HL-60 (cell line): ENCODE results near the gene OGG1.

Experiments
- POLR2AphosphoS5 ChIP-seq: IDR thresholded peaks from 2 replicates; pipeline ENCODE4 v1.6.1; 2012; ENCODE audit warnings: low read depth
- TF ChIP-seq, protein P1 (sequence below): IDR thresholded peaks from one replicate; pipeline ENCODE4 v1.5.1; 2011; ENCODE audit warnings: low read length, control low read depth, inconsistent platforms; ENCODE audit not compliant: insufficient read depth

DNA sequence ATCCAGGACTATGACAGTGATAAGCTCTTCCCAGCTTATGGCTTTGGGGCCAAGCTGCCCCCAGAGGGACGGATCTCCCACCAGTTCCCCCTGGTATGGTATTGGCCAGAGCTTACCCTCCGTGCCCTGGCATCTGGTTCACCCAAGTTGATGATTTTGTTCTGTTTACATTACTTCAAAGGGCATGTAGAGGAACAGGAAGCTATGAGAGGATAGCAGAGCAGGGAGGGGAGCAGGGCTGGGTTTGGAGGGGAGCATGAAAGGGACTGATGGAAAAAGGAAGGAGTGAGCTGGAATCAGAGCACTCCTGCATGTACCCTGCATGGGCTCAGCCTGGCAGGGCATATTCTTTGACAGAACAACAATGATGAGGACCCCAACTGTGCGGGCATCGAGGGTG lies 31.6 kb upstream of the OGG1 start:
- TF ChIP-seq, protein P1, sequence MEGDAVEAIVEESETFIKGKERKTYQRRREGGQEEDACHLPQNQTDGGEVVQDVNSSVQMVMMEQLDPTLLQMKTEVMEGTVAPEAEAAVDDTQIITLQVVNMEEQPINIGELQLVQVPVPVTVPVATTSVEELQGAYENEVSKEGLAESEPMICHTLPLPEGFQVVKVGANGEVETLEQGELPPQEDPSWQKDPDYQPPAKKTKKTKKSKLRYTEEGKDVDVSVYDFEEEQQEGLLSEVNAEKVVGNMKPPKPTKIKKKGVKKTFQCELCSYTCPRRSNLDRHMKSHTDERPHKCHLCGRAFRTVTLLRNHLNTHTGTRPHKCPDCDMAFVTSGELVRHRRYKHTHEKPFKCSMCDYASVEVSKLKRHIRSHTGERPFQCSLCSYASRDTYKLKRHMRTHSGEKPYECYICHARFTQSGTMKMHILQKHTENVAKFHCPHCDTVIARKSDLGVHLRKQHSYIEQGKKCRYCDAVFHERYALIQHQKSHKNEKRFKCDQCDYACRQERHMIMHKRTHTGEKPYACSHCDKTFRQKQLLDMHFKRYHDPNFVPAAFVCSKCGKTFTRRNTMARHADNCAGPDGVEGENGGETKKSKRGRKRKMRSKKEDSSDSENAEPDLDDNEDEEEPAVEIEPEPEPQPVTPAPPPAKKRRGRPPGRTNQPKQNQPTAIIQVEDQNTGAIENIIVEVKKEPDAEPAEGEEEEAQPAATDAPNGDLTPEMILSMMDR = no peak
- TF ChIP-seq POLR2AphosphoS5 = no peak
